GM21723 (cell line): ENCODE data around the gene FABP1.

Experiments used
- ATAC-seq: cut with Tn5 transposase; IDR thresholded peaks from one replicate; pipeline ENCODE4 v1.9.1; 2021; ENCODE audit warnings: mild to moderate bottlenecking, moderate library complexity; ENCODE audit not compliant: unreplicated experiment

Gene FABP1

GRCh38 chr2:88127888-88128653, at the start of gene FABP1:
FABP1 (minus strand) TSS chr2:88128062; CDS start chr2:88128017, 45 bp downstream.
- no peak for ATAC-seq

DNA sequence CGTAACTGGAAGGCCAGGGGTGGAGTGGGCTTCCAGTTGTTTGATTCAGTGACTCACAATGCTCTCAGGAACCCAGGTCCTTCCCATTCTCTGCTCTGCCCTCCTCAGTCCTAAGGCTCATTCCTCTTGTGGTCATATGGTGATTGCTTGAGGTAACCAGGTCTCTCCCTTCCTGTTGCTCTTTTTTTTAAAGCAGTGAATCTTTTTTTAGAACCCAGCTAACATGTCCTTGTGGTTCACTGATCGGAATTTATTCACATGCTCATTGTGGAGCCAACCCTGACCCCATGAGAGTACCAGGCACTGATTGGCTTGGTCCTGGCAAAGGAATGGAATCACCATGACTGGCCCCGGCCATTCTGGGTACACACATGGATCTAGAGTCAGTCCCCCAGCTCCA, 49.7 kb upstream of the FABP1 start:
- ATAC-seq: no peak

GRCh38 chr2:88176352-88176984, 48.6 kb upstream of the FABP1 start:
- no peak for ATAC-seq

DNA sequence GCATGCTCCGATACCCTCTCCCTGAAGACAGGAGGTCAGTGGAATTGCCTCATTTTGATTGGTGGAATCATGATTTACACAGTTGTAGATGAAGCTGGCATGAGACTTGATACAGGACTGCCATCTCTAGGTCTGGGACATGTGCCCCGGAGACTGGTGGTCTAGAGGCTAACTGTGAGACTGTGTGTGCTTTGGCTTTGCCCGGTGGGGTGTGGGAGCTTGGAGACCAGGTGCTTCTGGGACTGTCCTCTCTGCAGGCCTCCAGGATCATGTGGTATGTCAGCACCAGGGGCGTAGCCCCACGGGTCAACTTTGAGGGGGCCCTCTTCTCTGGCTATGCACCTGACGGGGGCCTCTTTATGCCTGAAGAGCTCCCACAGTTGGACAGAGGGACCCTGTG, 45.0 kb upstream of the FABP1 start:
- no peak for ATAC-seq

DNA sequence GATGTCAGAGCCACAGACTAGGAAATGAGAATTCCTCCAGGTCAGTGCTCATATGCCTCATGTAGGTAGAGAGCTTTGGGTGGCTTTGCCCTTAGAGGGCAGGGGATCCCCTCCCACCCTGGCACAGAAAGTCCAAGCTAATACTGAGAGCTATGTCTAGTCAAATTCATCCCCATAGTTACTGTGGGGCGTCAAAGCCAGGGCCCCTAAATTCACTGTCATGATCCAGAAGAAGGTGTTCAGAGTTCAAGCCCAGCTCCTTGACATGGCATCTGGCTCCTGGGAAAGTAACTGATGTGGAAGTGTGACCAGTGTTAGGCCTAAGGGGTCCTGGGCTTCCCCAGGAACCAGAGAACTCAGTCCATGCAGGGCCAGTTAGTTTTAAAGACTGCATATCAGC, 44.1 kb upstream of the FABP1 start:
- ATAC-seq: no peak

- no peak for ATAC-seq
Measured at GRCh38 chr2:88170472-88170892, 42.6 kb upstream of the FABP1 start.

DNA sequence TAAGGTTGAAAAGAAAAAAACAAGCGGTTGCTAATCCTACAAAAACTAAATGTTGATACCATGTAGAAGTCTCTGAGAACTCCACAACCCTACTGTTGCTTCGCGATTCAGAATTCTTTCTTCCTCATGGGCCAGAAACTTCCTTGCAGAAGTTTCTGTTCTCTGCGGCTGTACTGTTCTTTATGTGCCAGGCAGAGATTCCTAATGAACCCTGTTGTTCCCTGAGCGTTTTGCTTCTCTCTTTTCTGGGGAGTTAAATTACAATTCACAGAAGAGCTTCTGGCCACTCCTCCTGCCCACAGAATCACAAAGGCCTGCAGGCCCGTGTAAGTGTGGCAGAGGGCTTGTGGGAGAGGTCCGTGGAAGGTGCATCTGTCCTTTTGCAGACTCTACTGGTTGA, 40.5 kb upstream of the FABP1 start:
- no peak for ATAC-seq

DNA sequence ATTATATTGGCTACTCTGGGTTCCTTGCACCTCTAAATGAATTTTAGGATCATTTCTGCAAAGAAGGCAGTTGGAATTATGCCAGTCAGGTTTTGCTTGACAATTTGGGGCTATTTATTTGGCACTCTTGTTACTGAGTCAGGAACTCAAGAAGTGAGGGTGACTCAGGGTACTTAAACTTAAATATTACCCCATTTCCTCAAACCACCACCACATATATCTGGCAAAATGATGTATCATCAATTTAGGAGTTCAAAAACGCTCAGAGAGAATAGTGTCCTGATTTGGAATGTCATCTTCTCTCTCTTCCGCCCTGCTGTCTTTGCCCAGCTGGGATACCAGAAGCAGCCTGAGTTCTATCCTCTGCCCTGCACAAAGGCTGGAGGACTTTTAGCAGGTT, 39.9 kb upstream of the FABP1 start:
- no peak for ATAC-seq

DNA sequence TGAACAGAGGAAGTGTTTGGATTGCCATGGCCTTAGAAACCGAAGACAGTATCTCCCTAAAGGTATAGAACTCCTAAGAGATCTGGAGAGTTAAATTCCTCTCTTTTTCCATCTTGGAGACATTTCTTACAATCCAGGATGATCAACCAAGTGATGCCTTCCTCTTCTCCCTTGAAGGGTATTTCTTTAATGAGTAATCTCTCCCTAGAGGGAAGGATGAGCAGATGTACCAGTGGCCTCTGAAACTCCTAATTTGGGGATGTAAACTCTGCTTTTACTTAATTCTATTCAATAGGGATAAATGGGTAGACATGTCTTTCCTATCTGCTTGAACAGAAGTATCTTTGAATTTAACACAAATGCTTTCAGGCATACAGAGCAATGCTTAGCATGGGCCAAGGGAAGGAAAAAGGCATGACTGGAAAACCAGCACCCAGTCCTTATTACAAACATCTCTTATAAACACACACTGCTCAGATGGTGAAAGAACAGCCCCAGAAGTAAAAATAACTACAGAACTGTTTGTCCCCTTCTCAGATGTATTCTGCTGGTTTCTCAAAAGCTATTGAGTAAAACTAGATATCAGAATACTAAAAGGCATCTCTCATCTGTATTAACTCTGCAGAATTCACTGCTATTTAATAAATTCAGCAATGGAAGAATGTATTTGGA, 37.6 kb upstream of the FABP1 start:
- ATAC-seq: no peak

- ATAC-seq: no peak
Measured at GRCh38 chr2:88161446-88162244, 33.8 kb upstream of the FABP1 start.

DNA sequence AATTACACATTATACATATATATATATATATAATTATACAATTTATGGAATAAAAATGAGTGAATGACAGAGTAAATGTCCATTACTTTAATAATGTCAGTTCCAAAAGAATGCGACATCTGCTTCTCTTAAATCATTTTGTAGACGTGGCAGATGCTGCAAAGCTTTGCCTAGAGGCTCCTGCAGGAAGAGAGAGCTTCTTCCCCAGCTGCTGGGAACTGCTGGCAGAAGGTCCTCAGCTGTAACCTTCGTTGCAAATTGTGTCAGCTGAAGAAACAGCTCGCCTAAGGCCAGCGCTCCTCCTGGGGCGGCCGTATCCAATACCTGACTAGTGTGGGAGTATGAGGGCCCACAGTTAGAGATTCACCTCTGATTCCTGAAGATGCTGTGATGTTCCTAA, 32.7 kb upstream of the FABP1 start:
- ATAC-seq: no peak

- peak; percentile 56 for ATAC-seq
Measured at GRCh38 chr2:88159955-88160415, 32.1 kb upstream of the FABP1 start.

DNA sequence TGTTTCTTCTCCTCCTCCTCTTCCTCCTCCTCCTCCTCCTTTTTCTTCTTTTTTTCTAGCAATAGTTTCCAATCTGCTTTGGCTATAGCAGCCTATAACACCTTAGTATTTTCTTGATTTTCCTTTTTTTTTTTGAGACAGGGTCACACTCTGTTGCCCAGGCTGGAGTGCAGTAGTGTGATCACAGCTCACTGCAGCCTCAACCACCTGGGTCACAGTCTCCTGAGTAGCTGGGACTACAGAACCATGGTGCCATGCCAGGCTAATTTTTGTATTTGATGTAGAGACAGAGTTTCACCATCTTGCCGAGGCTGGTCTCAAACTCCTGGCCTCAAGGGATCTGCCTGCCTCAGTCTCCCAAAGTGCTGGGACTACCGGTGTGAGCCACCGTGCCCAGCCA, 31.6 kb upstream of the FABP1 start:
- ATAC-seq: no peak

DNA sequence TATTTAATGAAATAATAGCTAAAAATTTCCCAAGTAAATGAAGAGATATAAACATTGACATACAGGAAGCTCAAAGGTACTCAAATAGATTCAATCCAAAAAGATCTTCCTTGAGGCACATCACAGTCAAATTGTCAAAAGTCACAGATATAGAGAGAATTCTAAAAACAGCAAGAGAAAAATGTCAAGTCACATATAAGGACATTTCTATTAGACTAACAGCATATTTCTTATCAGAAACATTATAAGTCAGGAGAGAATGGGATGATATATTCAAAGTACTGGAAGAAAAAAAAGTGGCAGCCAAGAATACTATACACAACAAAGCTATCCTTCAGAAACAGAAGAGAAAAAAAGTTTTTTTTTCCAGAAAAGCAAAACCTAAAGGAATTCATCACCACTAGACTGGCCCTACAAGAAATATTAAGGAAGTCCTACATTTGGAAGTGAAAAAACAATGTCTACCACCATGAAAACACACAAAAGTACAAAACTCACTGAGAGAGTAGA, 21.1 kb upstream of the FABP1 start:
- no peak for ATAC-seq

DNA sequence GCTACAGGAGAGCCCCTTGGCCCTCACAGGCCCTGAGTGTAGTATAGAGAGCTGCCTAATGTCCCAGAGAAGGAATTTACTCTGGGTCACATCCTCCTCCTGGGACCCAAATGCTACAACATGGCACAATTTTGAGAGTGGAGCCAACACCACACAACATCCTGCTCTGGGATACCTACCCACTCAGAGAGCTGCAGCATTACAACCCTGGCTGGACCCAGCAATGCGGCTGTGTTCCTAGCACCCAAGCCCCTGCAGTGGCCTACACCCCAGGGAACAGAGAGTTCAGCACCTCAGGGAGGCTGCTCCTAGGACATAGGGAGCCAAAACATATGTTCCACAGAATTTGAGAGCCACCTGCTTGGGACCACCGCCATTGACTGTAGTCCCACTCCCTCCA, 19.3 kb upstream of the FABP1 start:
- no peak for ATAC-seq

DNA sequence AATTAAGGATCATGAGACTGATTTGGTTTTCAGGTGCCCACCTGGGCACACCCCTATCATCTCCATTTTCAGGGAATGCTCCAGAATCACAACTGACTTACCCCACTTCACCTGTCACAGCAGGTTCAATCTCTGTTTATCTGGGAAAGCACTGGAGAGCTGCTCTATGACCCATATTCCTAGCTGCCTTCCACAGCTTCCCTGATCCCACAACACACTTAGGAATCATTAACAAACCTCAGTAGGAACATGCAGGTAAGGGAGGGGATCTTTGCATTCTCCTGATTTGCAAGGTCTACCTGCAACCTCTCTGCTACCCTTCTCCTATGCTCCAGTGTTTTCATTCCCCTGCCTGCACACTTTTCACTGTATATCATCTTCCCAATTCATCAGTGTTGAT, 18.7 kb upstream of the FABP1 start:
- ATAC-seq: no peak

DNA sequence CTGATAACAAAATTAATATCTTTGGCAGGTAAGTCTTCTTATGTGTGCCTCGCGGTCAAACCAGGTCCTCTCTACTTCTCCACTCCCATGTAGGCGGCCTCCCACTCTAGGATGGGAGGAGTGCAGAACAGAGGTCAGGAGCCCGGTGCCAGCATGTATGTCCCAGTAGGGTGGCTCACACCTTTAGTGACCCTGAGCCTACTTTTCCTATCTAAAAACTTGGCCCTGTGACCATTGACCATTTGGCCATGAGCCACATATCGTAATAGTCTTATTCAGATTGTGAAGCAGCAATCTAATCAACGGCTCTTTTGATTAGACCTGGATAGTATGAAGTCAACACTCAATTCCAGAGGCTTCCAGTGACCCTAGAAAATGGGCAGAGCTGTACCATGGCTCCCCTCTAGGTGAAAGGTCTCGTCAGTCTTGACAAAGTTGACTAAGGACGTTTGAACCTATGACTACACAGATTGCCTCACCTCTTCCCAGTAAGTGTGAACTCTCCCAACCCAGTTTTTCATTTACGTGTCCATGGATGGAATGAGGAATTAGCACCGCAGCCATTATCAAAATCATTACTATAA, 17.1 kb upstream of the FABP1 start:
- no peak for ATAC-seq

GRCh38 chr2:88144271-88144670, 16.4 kb upstream of the FABP1 start:
- ATAC-seq: no peak

DNA sequence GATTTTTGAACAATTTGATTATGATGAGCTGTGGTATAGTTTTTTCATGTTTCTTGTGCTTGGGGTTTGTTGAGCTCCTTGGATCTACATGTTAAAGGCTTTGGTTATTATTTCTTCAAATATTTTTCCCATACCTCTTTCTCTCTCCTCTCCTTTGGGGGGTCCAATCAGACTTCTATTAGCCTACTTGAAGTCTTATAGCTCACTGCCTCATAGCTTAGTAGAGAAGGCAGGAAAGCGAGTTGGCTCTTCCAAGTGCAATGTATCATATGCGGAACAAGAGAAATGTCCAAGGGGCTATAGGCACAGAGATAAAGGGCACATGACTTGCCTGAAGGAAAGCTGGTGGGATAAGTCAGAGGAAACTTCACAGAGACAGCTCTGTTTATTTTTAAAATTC, 14.1 kb upstream of the FABP1 start:
- ATAC-seq: no peak

DNA sequence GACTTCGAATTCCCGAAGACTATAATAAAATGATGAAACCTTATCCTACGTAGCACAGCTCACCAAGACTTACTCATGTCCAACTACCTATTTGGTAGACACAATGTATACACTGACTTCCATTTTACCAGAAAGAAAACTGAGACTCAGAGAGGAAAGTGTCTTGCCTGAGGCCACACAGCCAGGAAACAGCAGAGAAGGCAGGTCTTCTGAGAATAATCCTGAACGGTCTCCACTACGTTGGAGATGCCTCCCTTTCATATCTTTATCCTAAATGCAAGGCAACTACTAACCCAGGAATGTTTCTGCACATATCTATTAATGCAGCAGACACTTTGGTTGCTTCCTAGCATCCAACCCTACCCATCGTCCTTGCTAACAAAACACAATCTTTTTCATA, 11.9 kb upstream of the FABP1 start:
- ATAC-seq: no peak
